HG03196 (cell line): ENCODE results near the gene LGR5.

Experiments
- ATAC-seq: cut with Tn5 transposase; IDR thresholded peaks from one replicate; pipeline ENCODE4 v1.9.1; 2021; ENCODE audit not compliant: unreplicated experiment

Gene LGR5

GRCh38 chr12:71591601-71592000, 152.0 kb downstream of the LGR5 start:
- no peak for ATAC-seq

GRCh38 chr12:71592841-71593240, 153.2 kb downstream of the LGR5 start:
- no peak for ATAC-seq

GRCh38 chr12:71594214-71594948, 154.8 kb downstream of the LGR5 start:
- ATAC-seq = no peak

- no peak for ATAC-seq
Measured at GRCh38 chr12:71599210-71599609, 159.6 kb downstream of the LGR5 start.

- no peak for ATAC-seq
Measured at GRCh38 chr12:71601546-71601945, 161.9 kb downstream of the LGR5 start.

- ATAC-seq = no peak
Measured at GRCh38 chr12:71602761-71603577, 163.4 kb downstream of the LGR5 start.

- no peak for ATAC-seq
Measured at GRCh38 chr12:71605039-71605438, 165.4 kb downstream of the LGR5 start.

GRCh38 chr12:71607494-71608330, 168.1 kb downstream of the LGR5 start:
- no peak for ATAC-seq

- ATAC-seq = no peak
Measured at GRCh38 chr12:71610031-71610795, 170.6 kb downstream of the LGR5 start.

GRCh38 chr12:71621938-71622337, 182.3 kb downstream of the LGR5 start:
- ATAC-seq = no peak

- ATAC-seq = no peak
Measured at GRCh38 chr12:71625476-71625875, 185.9 kb downstream of the LGR5 start.

GRCh38 chr12:71626098-71626497, 186.5 kb downstream of the LGR5 start:
- no peak for ATAC-seq

GRCh38 chr12:71626768-71627167, 187.2 kb downstream of the LGR5 start:
- ATAC-seq = no peak

- no peak for ATAC-seq
Measured at GRCh38 chr12:71627438-71628002, 187.9 kb downstream of the LGR5 start.
